Activated naive CD8-positive, alpha-beta T cell treated with anti-CD3 and anti-CD28 coated beads, Interleukin-2, amount 50 U/mL, for 16 hours (primary cell): ENCODE results near the gene SEPTIN5.

Experiments used
- DNase-seq: peaks from one replicate; pipeline ENCODE4 v3.0.0-alpha.2; 2020; ENCODE audit warnings: low read depth, low spot score

Gene SEPTIN5

DNA sequence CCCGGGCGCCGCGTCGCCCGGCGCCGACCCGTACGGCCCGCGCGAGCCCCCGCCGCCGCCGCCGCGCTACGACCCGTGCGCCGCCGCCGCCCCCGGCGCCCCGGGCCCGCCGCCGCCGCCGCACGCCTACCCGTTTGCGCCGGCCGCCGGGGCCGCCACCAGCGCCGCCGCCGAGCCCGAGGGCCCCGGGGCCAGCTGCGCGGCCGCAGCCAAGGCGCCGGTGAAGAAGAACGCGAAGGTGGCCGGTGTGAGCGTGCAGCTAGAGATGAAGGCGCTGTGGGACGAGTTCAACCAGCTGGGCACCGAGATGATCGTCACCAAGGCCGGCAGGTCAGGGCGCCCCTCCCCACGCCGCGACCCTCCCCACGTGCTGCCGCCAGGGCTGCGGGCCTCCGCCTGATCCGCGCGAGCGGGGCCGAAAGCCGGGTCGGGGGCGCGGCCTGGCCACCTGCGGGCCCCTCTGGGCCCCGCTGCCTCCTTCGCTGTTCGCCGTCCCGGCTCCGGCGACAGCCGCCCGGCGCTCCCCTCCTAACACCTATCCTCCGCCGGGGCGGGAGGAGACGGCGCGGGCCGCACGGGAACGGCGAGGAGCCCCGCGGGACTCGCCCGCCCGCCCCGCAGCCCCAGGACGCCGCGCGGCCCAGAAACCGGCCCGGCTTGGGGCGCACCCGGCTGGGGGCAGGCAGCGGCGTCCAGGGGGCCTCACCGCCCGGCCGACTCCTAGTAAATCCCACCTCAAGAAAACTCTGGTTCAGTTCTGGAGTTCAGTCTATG, 46.8 kb downstream of the SEPTIN5 start:
- DNase-seq = no peak

DNA sequence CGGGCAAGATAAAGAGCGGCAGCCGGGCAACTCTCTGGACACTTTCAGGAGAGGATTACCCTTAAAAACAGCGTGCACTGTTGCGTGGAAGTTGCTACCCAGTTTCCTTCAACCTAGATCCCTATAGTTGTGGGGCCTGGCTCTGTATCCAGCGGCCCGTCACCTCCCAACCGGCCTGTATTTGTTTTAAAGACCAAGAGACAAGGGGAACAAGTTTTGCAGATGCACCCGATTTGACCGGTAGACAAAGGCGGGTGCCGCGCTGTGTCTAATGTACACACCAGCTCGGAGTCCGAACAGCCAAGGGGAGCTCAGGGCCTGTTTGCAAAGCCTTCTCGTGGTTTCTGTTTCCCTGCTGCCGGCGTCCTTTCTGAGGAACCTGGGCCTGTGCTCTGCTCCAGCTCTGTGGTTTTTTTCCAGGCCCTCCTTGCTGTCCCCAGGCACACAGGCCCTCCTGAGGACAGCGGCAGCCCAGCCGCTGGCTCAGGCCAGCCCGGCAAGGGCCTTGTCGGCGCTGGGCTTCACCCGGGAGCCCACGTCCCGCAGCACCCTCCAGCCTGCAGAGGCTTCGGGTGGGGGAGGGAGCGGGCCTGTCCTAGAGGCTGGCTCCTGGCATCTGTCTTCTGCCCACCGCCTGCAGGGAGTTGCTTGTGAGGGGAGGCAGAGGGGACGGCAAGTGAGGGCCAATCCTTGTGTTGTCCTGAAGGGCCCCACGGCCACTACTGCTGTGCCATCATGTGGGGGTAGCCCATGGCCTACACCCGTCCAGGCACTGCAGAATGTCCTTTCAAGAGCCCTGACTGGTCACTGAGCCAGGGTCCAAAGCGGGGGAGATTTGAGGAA, 47.6 kb downstream of the SEPTIN5 start:
- no peak for DNase-seq

DNA sequence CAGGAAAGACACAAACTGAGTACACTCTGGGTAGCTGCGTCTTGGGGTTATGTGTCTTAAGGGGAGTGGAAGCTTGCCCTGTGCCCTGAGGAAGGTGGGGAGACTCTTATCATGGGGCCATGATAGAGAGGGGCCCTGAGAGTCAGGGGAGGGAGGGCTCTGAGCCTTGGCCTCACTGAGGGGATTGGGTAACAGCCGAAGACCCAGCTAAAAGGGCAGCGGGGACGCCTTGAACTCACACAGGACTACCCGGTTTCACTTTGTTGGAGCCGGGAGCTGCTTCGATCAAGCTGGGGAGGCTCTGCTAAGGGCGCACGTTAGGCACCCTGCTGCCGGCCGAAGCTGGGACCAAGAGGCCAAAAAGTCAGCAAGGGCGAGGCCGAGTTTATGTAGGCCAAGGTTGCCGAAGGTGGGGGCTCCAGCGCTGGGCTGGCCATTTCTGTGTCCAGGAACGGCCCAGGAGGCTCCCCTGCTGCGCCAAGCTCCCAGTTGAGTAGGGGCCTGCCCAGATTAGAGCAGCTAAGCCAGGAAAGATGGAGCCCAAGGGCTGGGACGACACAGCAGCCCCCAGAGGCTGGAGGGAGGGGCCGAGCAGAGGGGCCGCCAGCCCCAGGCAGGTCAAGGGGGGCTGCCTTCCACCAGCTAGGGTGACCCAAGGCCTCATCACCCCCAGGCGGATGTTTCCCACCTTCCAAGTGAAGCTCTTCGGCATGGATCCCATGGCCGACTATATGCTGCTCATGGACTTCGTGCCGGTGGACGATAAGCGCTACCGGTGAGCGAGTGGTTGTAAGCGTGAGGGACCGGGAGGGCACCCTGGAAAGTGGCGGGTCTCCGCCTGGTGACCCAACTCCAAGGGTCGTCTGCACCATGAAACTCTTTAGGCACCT, 48.5 kb downstream of the SEPTIN5 start:
- DNase-seq = no peak

DNA sequence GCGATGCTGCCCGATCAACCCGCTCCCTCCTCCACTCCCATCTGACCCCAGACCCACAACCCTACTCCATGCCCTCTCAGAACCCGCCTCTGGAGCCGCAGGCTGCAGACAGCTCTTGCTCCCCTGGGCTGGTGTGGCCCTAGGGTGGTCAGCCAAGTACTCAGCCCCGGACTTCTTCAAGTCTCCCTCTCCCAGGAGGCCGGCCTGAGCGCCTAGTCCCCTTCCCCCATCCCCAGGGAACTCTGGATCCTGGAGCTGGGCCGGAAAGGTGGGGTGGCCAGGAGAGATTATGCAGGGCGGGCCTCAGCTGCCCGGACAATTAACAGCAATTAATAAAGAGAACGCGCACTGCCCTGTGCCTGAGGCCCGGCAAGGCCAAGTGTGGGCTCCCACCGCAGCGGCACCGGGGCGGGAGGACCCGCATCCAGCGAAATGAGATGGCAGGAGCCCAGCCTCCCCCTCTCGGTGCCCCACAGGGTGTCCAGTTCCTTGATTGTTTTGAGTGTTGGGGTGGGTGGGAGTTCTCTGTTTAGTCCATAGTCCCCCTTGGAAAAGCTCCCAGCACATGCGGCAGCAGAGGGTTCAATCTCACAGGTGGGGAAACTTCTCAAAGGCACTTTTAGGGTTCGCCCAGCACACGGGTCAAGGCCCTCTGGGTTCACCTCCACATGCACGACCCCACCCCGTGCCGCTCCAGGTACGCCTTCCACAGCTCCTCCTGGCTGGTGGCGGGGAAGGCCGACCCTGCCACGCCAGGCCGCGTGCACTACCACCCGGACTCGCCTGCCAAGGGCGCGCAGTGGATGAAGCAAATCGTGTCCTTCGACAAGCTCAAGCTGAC, 49.4 kb downstream of the SEPTIN5 start:
- no peak for DNase-seq

DNA sequence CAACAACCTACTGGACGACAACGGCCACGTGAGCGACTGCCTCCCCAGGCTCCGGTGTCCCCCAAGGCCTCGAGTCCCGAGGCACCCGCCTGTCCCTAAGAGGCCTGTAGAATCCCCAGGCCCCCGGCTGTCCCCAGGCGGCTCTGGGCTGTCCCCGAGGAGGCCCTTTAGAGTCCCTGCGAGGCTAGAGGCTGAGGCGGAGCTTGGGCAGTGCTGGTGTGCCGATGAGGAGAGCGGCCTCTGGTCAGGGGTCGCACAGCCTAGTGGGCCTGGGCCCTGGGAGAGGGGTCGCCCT, 49.9 kb downstream of the SEPTIN5 start:
- DNase-seq = no peak

DNA sequence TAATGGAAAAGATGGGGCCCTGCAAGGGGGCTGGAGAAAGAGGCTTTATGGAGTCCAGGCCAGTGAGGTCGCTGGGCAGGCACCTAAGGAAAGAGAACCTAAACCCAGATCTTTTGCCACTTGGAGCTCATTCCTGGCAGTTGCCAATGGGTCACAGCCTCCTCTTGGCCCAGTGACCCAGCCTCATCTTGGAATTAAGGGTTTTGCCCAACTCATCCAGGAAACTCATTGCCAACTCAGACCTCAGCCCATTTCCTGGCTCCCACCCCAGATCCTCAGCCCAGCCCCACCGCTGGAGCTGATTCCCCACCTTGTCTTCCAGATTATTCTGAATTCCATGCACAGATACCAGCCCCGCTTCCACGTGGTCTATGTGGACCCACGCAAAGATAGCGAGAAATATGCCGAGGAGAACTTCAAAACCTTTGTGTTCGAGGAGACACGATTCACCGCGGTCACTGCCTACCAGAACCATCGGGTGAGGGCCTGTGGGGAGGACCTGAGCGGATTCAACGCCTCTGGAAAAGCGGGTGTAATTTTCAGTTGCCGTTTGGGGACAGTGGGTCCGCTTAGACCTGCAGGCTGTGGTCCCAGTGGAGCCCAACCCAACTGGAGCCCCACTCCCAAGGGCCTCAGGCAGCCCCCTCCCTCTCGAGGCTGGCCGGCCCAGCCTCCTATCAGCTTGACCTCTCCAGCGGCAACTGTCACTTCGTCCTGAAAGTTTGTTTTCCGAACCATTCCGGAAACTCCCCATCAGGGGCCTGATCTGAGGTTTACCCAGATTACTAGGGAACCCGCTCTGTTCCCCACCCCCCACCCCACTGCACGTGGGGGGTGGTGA, 50.6 kb downstream of the SEPTIN5 start:
- DNase-seq = no peak

DNA sequence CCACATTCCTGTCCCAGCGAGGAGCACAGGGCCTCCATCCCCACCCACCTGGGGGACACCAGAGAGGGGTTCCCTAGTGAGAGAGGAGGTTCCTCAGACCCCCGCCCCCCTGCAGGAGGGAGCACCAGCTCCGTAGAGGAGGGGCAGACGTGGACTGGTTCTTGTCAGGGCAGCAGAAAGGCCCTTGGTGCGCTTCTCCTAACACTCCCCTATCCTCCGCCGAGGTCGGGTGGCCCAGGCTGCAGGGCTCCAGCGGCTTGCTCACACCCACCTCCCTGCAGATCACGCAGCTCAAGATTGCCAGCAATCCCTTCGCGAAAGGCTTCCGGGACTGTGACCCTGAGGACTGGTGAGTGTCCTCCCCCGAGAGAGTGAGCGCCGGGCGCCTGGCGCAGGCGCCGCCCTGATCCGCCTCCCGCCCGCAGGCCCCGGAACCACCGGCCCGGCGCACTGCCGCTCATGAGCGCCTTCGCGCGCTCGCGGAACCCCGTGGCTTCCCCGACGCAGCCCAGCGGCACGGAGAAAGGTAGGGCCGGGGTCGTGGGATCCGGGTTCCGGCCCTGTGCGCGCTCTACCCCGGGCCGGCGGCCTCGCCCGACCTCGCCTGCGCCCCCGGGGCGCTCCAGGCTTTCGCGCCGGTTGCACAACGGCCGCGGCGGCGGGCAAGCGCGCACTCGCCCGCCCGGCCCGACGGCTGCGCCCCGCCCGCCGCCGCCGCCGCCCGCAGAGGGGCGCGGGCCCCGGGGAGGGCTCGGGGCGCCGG, 51.4 kb downstream of the SEPTIN5 start:
- DNase-seq = no peak

DNA sequence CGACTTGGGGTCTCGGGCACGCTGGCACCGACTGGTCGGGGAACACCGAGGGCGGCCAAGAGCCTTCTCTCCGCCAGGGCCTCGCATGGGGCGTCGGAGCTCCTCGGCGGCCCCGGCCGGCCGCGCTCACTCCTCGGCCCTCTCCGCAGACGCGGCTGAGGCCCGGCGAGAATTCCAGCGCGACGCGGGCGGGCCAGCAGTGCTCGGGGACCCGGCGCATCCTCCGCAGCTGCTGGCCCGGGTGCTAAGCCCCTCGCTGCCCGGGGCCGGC, 51.9 kb downstream of the SEPTIN5 start:
- no peak for DNase-seq

DNA sequence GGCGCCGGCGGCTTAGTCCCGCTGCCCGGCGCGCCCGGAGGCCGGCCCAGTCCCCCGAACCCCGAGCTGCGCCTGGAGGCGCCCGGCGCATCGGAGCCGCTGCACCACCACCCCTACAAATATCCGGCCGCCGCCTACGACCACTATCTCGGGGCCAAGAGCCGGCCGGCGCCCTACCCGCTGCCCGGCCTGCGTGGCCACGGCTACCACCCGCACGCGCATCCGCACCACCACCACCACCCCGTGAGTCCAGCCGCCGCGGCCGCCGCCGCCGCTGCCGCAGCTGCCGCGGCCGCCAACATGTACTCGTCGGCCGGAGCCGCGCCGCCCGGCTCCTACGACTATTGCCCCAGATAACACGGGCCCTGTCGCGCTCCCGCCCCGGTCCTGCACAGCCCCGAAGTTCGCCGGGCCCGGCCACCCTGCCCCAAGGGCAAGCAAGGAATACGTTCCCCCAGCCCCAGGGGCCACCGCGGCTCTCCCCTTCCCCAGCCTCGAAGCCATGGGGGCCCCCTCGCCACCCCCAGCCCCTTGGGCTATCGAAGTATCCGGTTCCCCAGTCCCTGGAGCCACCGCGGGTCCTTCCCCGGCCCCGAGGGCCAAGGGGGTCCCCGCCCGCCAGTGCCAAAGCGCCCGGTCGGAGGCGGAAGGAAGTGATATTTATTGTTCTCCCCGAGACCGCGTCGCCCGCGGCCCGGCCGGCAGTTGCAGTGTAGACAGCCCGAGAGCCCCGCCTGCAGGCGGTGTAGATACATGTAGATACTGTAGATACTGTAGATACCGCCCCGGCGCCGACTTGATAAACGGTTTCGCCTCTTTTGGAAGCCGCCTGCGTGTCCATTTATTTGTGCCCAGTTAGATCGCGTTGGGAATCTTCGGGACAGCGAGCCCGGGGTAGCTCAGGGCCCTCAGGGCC, 52.5 kb downstream of the SEPTIN5 start:
- DNase-seq = no peak

DNA sequence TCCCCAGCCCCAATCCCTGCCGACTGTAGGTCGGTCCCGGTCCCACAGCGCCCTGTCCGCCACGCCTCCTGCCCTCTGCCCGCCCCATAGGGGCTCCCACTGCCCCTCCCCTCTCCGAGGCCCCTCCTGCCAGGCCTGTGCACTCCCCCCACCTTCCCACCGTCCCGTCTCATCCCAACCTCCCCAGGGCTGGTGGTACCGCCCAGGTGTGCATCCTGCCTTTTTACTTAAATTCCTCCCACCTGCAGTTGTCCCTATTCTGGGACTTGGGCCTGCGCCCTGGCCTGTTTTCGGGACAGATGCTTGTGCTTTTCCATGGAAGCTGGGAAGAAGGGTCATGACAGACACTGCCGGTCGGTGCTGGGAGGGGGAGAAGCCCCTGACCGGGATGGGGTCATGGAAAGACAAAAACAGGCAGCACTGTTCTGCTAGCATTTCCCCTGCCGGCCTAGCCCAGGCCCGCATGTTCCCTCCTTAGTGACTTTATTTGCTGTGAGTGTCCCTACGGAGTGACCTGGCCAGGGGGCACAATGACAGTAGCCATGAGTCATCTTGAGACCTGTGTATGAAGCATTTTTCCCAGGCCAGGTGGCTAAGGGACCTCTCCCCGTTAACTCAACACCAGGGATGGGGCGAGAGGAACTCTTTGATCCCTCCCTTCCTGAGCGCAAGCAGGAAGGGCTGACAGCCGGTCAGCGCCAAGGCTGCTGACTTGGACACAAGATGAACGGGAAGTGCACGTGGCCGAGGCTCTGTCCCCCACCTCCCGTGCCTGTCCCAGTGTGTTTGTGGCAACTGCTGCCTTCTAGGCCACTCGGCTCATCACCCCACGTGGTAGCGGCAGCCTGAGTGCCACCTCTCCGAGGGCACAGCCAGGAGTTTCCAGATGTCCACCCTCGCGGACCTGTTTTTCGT, 53.4 kb downstream of the SEPTIN5 start:
- no peak for DNase-seq

DNA sequence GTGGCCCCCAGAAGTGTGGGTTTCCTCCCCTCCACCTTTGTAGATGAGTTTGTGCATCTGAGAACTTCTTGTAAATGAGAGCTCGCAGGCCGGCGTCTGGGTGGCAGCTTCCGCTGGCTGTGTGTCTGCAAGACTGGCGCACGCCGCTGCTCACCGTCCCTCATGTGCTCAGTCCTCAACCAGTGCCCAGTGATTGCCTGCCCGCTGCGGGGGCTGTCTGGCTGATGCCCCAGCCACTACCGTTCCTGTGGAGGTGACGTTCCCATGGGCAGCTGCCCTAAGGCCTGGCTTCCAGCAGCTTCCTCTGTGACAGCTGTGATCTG, 55.1 kb downstream of the SEPTIN5 start:
- no peak for DNase-seq

DNA sequence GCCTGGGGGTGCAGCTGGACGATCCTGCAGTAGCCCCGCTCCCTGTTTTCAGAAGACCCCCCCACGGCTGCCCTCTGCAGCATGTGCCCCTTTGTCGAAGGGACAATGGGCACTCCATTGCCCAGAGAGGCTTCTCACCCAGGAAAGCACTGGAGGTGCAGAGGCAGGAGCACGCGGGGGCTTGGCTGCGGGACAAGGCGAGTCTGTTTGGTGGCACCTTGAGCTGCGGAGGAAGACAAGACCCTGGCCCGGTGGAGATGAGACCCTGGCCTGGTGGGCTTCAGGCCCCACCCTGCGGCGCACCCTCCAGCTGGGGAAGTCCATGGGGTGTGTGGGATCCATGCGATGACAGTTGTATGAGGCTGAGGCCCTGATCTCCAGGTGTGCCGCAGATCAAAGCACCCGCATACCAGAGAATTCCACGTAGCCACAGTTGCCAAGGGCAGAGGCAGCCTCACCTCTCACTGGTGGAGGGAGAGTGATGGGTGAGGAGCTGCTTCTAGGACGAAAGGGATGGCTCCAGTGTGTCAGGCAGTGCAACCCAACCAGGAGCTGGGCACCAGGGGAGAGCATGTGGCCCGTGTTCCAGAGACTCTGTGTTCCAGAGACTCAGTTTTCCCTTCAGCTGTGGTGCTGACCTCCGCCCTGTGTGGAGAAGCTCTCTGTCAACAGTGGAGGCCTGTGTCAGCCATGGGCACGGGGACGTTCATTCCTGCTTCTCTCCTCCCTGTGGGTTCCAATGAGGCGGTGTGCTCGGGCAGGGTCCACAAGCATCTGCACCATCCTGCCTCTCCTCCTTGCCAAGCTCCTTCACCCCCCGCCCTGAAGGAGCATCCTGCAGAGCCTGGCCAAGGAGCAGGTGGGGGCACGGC, 56.3 kb downstream of the SEPTIN5 start:
- DNase-seq = no peak

DNA sequence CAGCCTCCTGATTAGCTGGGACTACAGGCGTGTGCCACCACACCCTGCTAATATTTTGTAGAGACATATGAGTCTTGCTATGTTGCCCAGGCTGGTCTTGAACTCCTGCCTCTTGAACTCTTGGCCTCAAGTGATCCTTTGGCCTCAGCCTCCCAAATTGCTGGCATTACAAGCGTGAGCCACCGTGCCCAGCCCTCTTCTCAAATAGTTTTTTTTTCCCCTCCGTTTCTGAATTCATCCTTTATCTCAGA, 58.0 kb downstream of the SEPTIN5 start:
- no peak for DNase-seq
